GM19193 (cell line): ENCODE measurements around the gene TGM2.

ENCODE experiments used
- POLR2A ChIP-seq: IDR thresholded peaks from 4 replicates; pipeline ENCODE4 v1.6.1; 2011; ENCODE audit not compliant: insufficient read depth, insufficient read length; ENCODE audit errors: extremely low read depth

Gene TGM2

GRCh38 chr20:38108438-38108985 lies 56.6 kb downstream of the TGM2 start:
- TF ChIP-seq POLR2A, result no peak

- TF ChIP-seq POLR2A, result no peak
Observed at GRCh38 chr20:38106461-38106860, 58.6 kb downstream of the TGM2 start.

- no peak for TF ChIP-seq POLR2A
Observed at GRCh38 chr20:38104285-38104684, 60.8 kb downstream of the TGM2 start.

- TF ChIP-seq POLR2A, result no peak
Observed at GRCh38 chr20:38098952-38099351, 66.1 kb downstream of the TGM2 start.

- TF ChIP-seq POLR2A, result peak; percentile 16
Observed at GRCh38 chr20:38095017-38095686, 69.9 kb downstream of the TGM2 start.

- no peak for TF ChIP-seq POLR2A
Observed at GRCh38 chr20:38094373-38094891, 70.6 kb downstream of the TGM2 start.

- TF ChIP-seq POLR2A, result no peak
Observed at GRCh38 chr20:38093641-38094077, 71.4 kb downstream of the TGM2 start.

GRCh38 chr20:38092915-38093314 lies 72.2 kb downstream of the TGM2 start:
- TF ChIP-seq POLR2A, result no peak

- TF ChIP-seq POLR2A, result no peak
Observed at GRCh38 chr20:38092260-38092857, 72.7 kb downstream of the TGM2 start.

GRCh38 chr20:38091441-38092216 lies 73.4 kb downstream of the TGM2 start:
- TF ChIP-seq POLR2A, result peak; percentile 22

GRCh38 chr20:38090061-38090460 lies 75.0 kb downstream of the TGM2 start:
- TF ChIP-seq POLR2A, result no peak

- no peak for TF ChIP-seq POLR2A
Observed at GRCh38 chr20:38089500-38089899, 75.6 kb downstream of the TGM2 start.

- no peak for TF ChIP-seq POLR2A
Observed at GRCh38 chr20:38085026-38085425, 80.0 kb downstream of the TGM2 start.

GRCh38 chr20:38084425-38084951 lies 80.6 kb downstream of the TGM2 start:
- no peak for TF ChIP-seq POLR2A

- TF ChIP-seq POLR2A, result no peak
Observed at GRCh38 chr20:38083338-38084048, 81.6 kb downstream of the TGM2 start.

GRCh38 chr20:38082894-38083293 lies 82.2 kb downstream of the TGM2 start:
- no peak for TF ChIP-seq POLR2A
